Nephron progenitor cell (in vitro differentiated cells): Measurements from ENCODE around the gene SNX20.

Experiments
- DNase-seq: peaks from one replicate; pipeline ENCODE4 v3.0.0; 2021
- H3K27ac Mint-ChIP-seq: 2 replicates; pipeline ENCODE4 v1.8.0; 2021; ENCODE audit warnings: mild to moderate bottlenecking, moderate library complexity, mixed read lengths
- H3K27me3 Mint-ChIP-seq: 2 replicates; pipeline ENCODE4 v1.8.0; 2021; ENCODE audit warnings: mild to moderate bottlenecking, low read depth, mixed read lengths; ENCODE audit not compliant: poor library complexity
- H3K36me3 Mint-ChIP-seq: 2 replicates; pipeline ENCODE4 v1.8.0; 2021; ENCODE audit warnings: low read depth, mixed read lengths
- H3K4me1 Mint-ChIP-seq: 2 replicates; pipeline ENCODE4 v1.8.0; 2021; ENCODE audit warnings: mixed read lengths
- H3K4me3 Mint-ChIP-seq: 2 replicates; pipeline ENCODE4 v1.8.0; 2021; ENCODE audit warnings: mild to moderate bottlenecking, moderate library complexity, mixed read lengths
- H3K9me3 Mint-ChIP-seq: 2 replicates; pipeline ENCODE4 v1.8.0; 2021; ENCODE audit warnings: mild to moderate bottlenecking, moderate library complexity, mixed read lengths
- TF ChIP-seq, protein P1 (sequence below): fragments of 200-600 bp; sonication (generic); IDR thresholded peaks from 2 replicates; pipeline ENCODE4 v1.5.0; 2021; ENCODE audit warnings: antibody characterized with exemption

Gene SNX20

DNA sequence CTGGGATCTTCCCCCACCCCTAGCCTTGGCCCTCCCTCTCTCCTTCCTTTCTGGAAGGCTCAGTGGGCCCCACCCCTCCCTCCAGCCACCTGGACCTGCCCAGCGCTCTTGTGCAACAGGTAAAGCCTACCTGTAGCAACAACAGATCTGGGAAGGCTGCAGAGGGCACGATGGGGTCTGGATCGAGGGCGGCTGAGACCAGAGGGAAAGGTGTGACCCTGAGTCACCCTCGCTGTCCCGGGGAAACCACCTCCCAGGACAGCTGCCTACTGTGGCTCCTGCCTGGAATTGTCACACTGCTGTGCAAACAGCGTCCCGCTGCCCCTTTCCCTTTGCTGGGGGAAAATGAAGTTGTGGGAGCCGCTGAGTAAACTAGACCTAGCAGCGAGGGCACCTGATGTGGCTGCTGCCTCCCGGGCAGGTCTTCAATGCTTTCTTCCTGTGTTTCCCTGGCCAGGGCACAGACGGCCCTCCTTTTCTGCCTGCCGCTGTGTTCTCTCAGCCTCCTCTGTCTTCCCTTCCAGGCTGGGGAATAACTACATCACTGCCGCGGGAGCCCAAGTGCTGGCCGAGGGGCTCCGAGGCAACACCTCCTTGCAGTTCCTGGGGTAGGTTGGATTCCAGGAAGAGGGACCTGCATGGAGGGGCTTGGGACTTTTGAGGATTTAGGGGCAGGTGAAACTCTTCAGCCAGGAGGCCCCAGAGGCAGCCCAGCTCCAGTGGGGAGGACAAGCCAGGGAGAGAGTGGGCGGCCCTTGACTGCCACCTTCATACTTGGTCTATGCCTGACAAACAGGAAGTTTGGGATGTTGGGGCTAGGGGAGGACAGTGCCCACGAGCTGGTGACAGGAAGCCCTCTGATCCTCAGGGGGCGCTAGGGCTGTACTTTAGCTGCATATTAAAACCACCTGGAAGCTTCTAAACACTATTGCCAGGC lies 38.6 kb upstream of the SNX20 start:
- TF ChIP-seq, protein P1, sequence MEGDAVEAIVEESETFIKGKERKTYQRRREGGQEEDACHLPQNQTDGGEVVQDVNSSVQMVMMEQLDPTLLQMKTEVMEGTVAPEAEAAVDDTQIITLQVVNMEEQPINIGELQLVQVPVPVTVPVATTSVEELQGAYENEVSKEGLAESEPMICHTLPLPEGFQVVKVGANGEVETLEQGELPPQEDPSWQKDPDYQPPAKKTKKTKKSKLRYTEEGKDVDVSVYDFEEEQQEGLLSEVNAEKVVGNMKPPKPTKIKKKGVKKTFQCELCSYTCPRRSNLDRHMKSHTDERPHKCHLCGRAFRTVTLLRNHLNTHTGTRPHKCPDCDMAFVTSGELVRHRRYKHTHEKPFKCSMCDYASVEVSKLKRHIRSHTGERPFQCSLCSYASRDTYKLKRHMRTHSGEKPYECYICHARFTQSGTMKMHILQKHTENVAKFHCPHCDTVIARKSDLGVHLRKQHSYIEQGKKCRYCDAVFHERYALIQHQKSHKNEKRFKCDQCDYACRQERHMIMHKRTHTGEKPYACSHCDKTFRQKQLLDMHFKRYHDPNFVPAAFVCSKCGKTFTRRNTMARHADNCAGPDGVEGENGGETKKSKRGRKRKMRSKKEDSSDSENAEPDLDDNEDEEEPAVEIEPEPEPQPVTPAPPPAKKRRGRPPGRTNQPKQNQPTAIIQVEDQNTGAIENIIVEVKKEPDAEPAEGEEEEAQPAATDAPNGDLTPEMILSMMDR: no peak
- H3K4me1 Mint-ChIP-seq: peaks cover 54% of the 10 kb centered on the region
- H3K27me3 Mint-ChIP-seq: peaks cover 8% of the 10 kb centered on the region
- no peak for DNase-seq
- H3K4me3 Mint-ChIP-seq: no peak overlapping the region
- H3K27ac Mint-ChIP-seq: no peak overlapping the region
- H3K36me3 Mint-ChIP-seq: peaks cover 4% of the 10 kb centered on the region
- peaks cover 8% of the 10 kb centered on the region for H3K9me3 Mint-ChIP-seq

DNA sequence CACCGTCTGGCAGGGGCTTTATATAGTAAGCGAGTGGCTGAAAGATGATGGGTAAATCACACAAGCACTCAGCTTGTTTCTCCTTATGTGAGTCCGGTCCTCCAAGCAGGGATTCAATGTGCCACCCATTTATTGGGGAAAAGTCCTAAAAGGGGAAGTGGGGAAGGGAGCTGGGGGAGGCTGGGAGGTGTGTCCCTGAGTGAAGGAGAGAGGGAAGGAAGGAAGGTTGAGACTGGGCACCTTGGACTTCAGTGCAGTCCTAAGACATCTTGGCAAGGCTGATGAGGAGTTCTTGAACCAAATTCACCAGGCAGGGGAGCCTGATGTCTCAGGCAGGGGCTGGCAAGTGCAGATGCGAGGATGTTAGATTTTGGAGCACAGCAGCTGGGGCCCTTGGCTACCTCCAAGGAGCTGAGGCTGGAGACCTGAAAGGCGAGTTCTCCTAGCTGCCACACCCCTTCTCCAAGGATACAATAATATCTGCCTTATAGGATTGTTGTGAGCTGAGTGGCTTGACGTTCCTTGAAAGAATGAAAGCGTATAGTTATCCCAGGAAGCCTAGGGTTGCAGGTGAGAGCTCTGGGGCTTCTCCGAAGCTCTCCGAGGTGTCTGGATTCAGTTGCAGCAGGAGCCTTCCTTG lies 37.8 kb upstream of the SNX20 start:
- Mint-ChIP-seq H3K27ac (no peak overlapping the region), H3K36me3 (no peaks in the 10 kb centered on the region), H3K4me1 (peaks cover 62% of the 10 kb centered on the region), H3K4me3 (no peak overlapping the region), H3K9me3 (peaks cover 3% of the 10 kb centered on the region), H3K27me3 (peaks cover 8% of the 10 kb centered on the region)
- DNase-seq: no peak
- TF ChIP-seq, protein P1: no peak

DNA sequence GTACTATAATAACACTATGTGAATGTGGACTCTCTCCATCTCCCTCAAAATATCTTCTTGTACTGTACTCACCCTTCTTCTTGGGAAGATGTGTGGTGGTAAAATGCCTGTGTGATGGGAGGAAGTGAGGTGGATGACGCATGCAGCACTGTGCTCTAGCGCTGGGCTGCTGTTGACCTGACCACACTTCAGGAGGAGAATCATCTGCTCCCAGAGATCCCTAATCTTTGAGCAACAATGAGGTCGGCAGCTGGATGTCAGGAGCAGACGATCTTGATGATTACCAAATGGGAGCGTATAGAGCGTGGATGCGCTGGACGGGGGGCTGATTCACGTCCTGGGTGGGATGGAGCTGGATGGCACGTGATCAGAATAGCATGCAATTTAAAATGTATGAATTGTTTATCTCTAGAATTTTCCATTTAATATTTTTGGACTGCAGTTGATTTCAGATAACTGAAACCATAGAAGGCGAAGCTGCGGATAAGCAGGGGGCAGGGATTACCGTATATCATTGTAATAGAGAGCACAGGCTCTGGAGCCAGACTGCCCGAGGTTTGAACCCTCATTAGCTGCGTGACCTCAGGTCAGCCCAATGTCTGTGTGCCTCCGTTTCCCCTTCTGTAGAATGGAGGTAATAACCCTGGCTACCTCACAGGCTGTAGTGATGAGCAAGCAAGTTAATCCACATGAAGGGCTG lies 37.1 kb upstream of the SNX20 start:
- Mint-ChIP-seq H3K36me3 (no peaks in the 10 kb centered on the region), H3K27me3 (peaks cover 8% of the 10 kb centered on the region), H3K27ac (no peak overlapping the region), H3K9me3 (no peaks in the 10 kb centered on the region), H3K4me1 (peaks cover 69% of the 10 kb centered on the region), H3K4me3 (no peak overlapping the region)
- TF ChIP-seq, protein P1: no peak
- no peak for DNase-seq

DNA sequence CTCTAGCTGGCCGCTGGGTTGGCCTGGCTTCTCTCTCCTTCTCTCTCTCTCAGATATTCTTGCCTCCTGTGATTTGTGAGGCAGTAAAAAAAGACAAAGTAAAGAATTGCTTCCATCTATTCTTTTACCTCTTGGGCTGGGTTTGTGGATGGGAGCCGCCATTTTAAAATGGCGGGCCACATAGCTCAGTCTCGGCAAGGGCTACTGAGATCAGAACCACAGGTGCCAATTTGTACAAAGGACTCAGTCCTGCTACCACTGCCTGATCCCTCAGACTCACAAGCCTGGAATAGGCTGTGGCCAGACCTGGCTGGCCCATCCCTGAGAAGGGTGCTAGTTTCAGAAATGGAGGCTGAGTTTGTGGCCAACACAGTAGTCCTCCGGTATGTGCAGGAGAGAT lies 36.4 kb upstream of the SNX20 start:
- H3K27me3 Mint-ChIP-seq: peaks cover 8% of the 10 kb centered on the region

DNA sequence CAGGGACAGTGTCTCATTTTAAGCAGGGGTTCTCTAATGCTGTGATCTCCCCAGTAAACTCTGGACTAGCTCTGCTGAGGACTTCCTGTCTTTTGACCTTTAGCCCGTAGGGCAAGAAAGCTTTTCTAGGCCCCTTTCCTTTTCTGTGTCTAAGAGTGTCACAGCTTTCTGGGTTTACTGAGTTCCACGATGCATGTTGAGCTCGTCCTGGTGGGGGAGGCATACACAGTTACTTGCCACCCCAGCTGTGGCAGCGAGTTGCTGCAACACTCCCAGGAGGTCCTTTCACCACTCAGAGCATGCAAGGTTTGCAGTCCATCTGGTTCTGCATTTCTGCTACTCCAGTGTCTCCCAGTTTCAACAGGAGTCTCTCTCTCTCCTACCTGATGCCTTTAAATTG lies 36.0 kb upstream of the SNX20 start:
- TF ChIP-seq, protein P1: no peak
- peaks cover 72% of the 10 kb centered on the region for H3K4me1 Mint-ChIP-seq
- H3K27me3 Mint-ChIP-seq: peaks cover 10% of the 10 kb centered on the region
- H3K4me3 Mint-ChIP-seq: peak overlapping the region; percentile 45
- no peaks in the 10 kb centered on the region for H3K9me3 Mint-ChIP-seq
- no peaks in the 10 kb centered on the region for H3K36me3 Mint-ChIP-seq
- H3K27ac Mint-ChIP-seq: peak overlapping the region; percentile 58
- DNase-seq: no peak

More for the DNA sequence above, 36.4 kb upstream of the SNX20 start:
- no peak for DNase-seq
- H3K9me3 Mint-ChIP-seq: no peaks in the 10 kb centered on the region
- H3K4me1 Mint-ChIP-seq: peaks cover 73% of the 10 kb centered on the region
- no peak overlapping the region for H3K4me3 Mint-ChIP-seq
- no peak overlapping the region for H3K27ac Mint-ChIP-seq
- no peaks in the 10 kb centered on the region for H3K36me3 Mint-ChIP-seq
- TF ChIP-seq, protein P1: no peak
